ENCODE measurements around the gene FERD3L.

FERD3L gene

DNA sequence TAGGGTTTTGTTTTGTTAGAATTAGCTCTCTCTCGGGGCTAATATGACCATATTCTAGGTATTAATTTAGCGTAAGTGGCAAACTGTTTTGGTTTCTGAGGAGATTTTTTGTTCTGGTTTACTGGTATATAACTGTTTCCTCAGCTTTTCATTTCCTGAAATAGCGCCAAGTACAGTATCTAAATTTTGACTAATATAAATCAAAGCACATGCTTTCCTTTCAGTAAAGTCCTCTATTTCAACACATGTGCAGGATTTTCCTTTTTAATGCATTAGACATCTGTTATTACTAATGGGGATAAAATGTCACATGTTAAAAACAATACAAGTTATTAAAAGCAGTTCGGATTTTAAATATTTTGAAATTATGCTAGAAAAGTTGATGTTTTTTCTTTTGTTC is 11.3 kb downstream of the FERD3L start:
- H3K27me3 ChIP-seq (ENCODE audit: control insufficient read depth, insufficient read depth, low read length) = no peaks in the 10 kb centered on the region
- H3K4me1 ChIP-seq (ENCODE audit: control insufficient read depth, insufficient read depth, low read length) = no peaks in the 10 kb centered on the region
- H3K4me3 ChIP-seq (ENCODE audit: low read depth, low read length) = no peak overlapping the region
- H3K36me3 ChIP-seq (ENCODE audit: control insufficient read depth, insufficient read depth, low read length) = no peaks in the 10 kb centered on the region
- H3K9ac ChIP-seq (ENCODE audit: low read depth, low read length) = no peak overlapping the region
- no peaks in the 10 kb centered on the region for H3K9me3 ChIP-seq (ENCODE audit: control insufficient read depth, insufficient read depth, low read length)

DNA sequence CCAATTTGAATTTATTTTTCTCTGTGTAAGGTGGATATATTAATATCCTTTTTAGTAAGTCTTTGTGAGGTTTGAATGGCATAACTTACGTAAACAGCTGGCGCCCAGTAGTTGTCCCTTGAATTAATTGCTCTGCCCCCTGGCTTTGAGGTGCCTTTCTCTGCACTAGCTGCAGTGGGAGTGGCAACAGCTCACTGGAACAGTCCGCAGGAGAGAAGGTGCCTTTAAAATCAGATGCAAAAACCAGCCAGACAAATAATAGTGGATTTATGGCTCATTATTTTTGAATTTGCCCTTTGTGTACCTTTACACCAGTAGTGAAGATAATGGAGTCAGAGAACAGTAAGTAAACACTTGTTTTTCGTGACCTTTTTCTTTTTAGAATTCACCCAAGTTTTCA is 11.8 kb downstream of the FERD3L start:
- Histone ChIP-seq H3K27me3 (ENCODE audit: control insufficient read depth, insufficient read depth, low read length) (no peaks in the 10 kb centered on the region), H3K36me3 (ENCODE audit: control insufficient read depth, insufficient read depth, low read length) (no peaks in the 10 kb centered on the region), H3K9ac (ENCODE audit: low read depth, low read length) (no peak overlapping the region), H3K4me3 (ENCODE audit: low read depth, low read length) (no peak overlapping the region), H3K9me3 (ENCODE audit: control insufficient read depth, insufficient read depth, low read length) (no peaks in the 10 kb centered on the region), H3K4me1 (ENCODE audit: control insufficient read depth, insufficient read depth, low read length) (no peaks in the 10 kb centered on the region)

DNA sequence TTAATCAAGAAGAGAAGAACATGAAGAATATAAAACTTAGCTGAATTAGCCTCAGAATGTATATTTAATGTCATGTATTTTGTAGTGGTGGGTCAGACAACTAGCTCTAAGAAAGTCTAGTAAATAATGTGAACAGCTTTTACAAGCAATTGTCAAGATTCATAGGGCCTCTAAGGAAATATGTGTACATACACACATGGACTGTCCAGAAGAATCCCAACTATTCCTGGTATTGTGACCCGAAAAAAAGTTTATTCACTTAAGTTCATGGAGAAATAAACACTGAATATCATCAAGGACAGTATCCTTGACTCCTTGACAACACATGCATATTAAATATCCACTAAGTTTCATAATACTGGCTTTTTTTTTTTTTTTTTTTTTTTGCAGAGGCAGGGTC is 16.4 kb downstream of the FERD3L start:
- no peaks in the 10 kb centered on the region for H3K27me3 ChIP-seq (ENCODE audit: control insufficient read depth, insufficient read depth, low read length)
- no peaks in the 10 kb centered on the region for H3K4me1 ChIP-seq (ENCODE audit: control insufficient read depth, insufficient read depth, low read length)
- no peaks in the 10 kb centered on the region for H3K36me3 ChIP-seq (ENCODE audit: control insufficient read depth, insufficient read depth, low read length)
- H3K9ac ChIP-seq (ENCODE audit: low read depth, low read length) = no peak overlapping the region
- no peaks in the 10 kb centered on the region for H3K9me3 ChIP-seq (ENCODE audit: control insufficient read depth, insufficient read depth, low read length)
- H3K4me3 ChIP-seq (ENCODE audit: low read depth, low read length) = no peak overlapping the region

DNA sequence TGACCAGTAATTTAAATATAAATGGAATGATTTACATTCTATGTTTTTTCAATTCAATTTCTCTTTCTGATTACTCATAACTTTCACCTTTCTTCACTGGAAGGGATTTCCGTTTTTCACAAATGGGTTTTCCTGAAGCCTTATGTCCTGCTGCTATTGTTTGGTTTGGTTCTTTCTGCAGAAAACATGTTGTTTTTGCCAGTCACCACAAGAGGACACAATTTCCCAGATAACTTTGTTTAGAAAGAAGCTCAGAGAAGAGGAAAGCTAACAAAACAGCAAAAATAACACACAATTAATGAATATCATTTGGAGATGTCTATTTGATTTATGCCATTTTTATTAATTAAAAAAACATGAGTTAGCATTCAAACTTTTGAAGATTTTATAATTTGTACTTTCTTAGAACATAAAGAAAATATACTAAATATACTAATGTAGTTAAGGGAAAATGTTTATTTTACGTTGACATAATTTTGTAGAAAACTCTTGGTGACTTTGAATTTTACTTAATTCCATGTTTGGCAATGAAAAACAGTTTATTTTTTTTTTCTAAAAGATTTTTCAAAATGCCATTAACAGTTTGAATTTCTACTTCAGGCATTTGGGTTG is 23.1 kb downstream of the FERD3L start:
- Histone ChIP-seq H3K27me3 (ENCODE audit: control insufficient read depth, insufficient read depth, low read length) (peaks cover 48% of the 10 kb centered on the region), H3K9me3 (ENCODE audit: control insufficient read depth, insufficient read depth, low read length) (no peaks in the 10 kb centered on the region), H3K36me3 (ENCODE audit: control insufficient read depth, insufficient read depth, low read length) (no peaks in the 10 kb centered on the region), H3K9ac (ENCODE audit: low read depth, low read length) (no peak overlapping the region), H3K4me3 (ENCODE audit: low read depth, low read length) (no peak overlapping the region), H3K4me1 (ENCODE audit: control insufficient read depth, insufficient read depth, low read length) (peaks cover 16% of the 10 kb centered on the region)

DNA sequence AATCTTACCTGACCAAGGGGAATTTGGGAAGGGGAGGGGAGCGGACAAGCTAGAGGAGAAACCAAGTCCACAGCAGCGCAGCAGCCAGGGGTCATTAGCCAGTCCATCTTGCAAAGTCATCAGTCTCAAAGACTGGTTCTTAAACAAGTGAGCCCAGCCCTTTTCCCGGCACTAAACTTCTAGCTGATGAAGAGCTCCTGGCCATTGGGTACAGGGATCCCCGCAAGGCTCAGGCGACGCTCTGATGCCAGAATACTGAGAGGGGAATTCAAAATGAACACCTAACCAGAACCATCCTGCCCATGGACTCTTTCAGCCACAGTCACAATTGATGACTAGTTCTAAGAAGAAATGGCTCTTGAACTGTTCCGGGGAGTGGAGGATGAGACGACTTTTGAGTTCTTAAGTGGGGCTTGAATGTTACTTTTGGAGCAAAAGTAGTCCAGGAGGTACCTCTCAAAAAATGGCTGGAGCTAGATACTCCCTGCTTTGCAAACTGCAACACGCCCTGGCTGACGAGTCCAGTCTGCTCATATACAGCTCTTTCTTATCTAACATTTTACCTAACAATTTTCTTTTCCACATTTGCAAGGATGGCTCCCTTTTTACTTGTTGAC is 25.2 kb downstream of the FERD3L start:
- peaks cover 66% of the 10 kb centered on the region for H3K27me3 ChIP-seq (ENCODE audit: control insufficient read depth, insufficient read depth, low read length)
- H3K9ac ChIP-seq (ENCODE audit: low read depth, low read length) = no peak overlapping the region
- no peaks in the 10 kb centered on the region for H3K36me3 ChIP-seq (ENCODE audit: control insufficient read depth, insufficient read depth, low read length)
- no peaks in the 10 kb centered on the region for H3K9me3 ChIP-seq (ENCODE audit: control insufficient read depth, insufficient read depth, low read length)
- H3K4me3 ChIP-seq (ENCODE audit: low read depth, low read length) = peak overlapping the region; percentile 12
- peaks cover 16% of the 10 kb centered on the region for H3K4me1 ChIP-seq (ENCODE audit: control insufficient read depth, insufficient read depth, low read length)

DNA sequence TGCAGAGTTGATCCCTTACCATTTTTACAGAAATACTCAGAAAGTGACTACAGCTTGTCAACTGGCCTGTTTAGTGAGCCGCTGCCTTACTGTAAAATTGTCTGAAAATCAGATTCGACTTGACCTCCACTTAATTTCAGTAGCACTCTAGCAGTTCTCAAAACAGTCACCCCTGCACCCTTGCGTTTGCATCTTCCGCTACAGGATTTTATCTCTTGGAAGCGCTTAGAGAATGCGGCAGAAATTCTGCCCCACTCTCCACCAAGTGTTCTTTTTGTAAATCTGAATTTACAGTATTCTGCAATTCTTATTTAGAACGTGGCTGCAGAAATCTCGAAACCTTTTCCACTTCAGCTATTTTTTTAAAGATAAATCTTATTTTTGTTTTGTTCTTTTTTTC is 25.8 kb downstream of the FERD3L start:
- Histone ChIP-seq H3K9ac (ENCODE audit: low read depth, low read length) (no peak overlapping the region), H3K36me3 (ENCODE audit: control insufficient read depth, insufficient read depth, low read length) (no peaks in the 10 kb centered on the region), H3K9me3 (ENCODE audit: control insufficient read depth, insufficient read depth, low read length) (no peaks in the 10 kb centered on the region), H3K27me3 (ENCODE audit: control insufficient read depth, insufficient read depth, low read length) (peaks cover 72% of the 10 kb centered on the region), H3K4me1 (ENCODE audit: control insufficient read depth, insufficient read depth, low read length) (peaks cover 16% of the 10 kb centered on the region), H3K4me3 (ENCODE audit: low read depth, low read length) (peak overlapping the region; percentile 12)

DNA sequence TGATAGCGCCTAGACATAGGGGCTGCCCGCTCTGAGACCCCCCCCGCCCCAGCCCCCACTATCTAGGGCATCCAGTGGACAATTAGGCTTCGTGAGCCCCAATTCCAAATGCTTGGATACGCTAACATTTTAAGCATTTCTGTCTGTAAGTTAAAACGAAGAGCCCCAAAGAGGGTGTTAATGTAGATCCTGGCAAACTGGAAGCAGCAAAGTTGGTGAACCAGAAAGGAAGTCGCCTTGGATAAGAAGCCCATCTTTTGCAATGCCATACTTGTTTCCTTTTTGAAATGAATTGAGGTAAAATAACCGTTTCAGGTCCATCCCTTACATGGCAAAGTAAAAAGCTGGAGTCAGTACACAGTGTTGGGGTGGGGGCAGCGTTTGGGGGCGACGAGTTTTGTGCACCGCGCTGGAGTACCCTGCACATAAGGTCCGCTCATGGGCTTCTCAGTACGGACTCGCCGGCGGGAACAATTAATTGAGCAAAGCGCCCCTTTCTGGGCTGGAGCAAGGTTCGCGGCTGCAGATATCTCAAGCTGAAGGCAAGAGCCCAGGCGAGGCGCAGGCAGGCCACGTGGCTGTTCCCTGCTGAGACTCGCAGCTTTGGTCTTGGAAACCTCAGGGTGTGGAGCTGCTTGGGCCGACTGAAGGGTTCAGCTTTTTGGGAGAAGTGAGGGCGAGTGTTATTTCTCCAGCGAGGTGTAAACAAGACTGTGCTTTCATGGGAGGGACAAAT is 26.4 kb downstream of the FERD3L start:
- Histone ChIP-seq H3K36me3 (ENCODE audit: control insufficient read depth, insufficient read depth, low read length) (no peaks in the 10 kb centered on the region), H3K27me3 (ENCODE audit: control insufficient read depth, insufficient read depth, low read length) (peaks cover 78% of the 10 kb centered on the region), H3K9ac (ENCODE audit: low read depth, low read length) (no peak overlapping the region), H3K4me3 (ENCODE audit: low read depth, low read length) (peak overlapping the region; percentile 50), H3K4me1 (ENCODE audit: control insufficient read depth, insufficient read depth, low read length) (peaks cover 16% of the 10 kb centered on the region), H3K9me3 (ENCODE audit: control insufficient read depth, insufficient read depth, low read length) (no peaks in the 10 kb centered on the region)

DNA sequence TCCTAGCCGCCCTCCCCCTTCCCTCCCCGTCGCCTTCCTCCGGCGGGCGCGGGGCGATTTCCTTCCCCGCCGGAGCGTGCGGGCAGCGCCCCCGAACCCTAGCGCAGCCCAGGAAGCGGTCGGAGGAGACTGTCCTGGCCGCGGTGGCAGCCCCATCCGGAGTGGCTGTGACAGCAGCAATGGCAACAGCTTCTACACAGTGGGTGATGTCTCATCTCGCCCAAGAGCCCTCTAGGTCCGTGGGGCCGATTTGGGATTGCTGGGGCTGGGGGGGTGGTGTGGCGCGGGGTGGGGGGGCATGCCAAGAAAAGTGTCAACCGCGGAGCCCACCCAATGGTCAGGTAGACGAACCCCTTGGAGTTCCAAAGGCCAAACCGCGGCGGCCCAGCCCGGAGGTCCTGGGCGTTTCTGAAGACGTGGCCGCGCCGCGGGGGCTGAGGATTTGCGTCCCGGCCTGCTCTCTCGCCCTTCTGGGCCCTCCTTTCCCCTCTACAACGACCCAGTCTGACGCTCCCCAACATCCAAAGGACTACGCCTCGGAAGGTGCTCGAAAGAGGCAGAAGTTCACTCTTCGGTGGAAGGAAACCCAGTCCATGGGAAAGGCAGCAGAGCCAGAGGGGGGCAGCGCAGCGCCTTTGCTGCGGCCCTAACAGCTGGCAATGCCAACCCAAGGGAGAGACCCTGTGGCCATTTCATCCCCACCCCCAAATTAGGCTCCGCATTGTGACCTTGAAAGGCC is 27.2 kb downstream of the FERD3L start:
- Histone ChIP-seq H3K36me3 (ENCODE audit: control insufficient read depth, insufficient read depth, low read length) (no peaks in the 10 kb centered on the region), H3K9me3 (ENCODE audit: control insufficient read depth, insufficient read depth, low read length) (no peaks in the 10 kb centered on the region), H3K9ac (ENCODE audit: low read depth, low read length) (no peak overlapping the region), H3K4me1 (ENCODE audit: control insufficient read depth, insufficient read depth, low read length) (peaks cover 16% of the 10 kb centered on the region), H3K27me3 (ENCODE audit: control insufficient read depth, insufficient read depth, low read length) (peaks cover 86% of the 10 kb centered on the region), H3K4me3 (ENCODE audit: low read depth, low read length) (peak overlapping the region; percentile 50)

DNA sequence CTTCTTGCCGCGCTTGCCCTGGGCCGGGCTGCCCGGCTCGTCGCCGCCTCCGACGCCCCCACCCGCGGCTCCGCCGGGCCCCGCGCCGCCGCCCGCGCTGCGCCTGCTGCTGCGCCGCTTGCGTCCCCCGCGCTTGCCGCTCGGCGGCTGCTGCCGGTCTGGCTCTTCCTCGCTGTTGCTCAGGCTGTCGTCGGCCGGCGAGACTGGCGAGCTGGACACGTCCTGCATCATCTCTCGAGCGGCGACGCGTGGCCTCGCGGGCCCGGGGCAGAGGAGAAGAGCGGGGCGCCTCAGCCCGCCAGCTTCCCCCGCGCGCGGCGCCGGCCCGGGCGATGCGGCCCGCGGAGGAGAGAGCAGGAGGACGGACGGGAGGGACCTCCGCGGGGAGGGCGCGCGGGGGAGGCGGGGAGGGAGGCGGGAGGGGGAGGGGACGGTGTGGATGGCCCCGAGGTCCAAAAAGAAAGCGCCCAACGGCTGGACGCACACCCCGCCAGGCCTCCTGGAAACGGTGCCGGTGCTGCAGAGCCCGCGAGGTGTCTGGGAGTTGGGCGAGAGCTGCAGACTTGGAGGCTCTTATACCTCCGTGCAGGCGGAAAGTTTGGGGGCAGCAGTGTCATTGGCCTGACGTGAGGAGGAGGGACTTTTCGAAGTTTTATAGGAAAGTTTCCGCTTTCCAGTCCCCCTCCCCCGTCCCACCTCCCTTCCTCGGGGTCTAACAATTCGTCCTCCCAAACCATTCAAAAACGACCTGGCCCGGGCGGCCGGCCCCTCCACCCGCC is 27.9 kb downstream of the FERD3L start, which contains the start of gene TWIST1:
Gene TWIST1, minus strand, starts transcription at position 546 of the 779 bp plus-strand sequence. Its CDS starts 315 bp downstream, at position 231.
- Histone ChIP-seq H3K4me1 (ENCODE audit: control insufficient read depth, insufficient read depth, low read length) (peaks cover 11% of the 10 kb centered on the region), H3K36me3 (ENCODE audit: control insufficient read depth, insufficient read depth, low read length) (no peaks in the 10 kb centered on the region), H3K9me3 (ENCODE audit: control insufficient read depth, insufficient read depth, low read length) (no peaks in the 10 kb centered on the region), H3K9ac (ENCODE audit: low read depth, low read length) (peak within 1 kb of the TSS; percentile 8), H3K4me3 (ENCODE audit: low read depth, low read length) (peak within 1 kb of the TSS; percentile 58), H3K27me3 (ENCODE audit: control insufficient read depth, insufficient read depth, low read length) (peaks cover 92% of the 10 kb centered on the region)

DNA sequence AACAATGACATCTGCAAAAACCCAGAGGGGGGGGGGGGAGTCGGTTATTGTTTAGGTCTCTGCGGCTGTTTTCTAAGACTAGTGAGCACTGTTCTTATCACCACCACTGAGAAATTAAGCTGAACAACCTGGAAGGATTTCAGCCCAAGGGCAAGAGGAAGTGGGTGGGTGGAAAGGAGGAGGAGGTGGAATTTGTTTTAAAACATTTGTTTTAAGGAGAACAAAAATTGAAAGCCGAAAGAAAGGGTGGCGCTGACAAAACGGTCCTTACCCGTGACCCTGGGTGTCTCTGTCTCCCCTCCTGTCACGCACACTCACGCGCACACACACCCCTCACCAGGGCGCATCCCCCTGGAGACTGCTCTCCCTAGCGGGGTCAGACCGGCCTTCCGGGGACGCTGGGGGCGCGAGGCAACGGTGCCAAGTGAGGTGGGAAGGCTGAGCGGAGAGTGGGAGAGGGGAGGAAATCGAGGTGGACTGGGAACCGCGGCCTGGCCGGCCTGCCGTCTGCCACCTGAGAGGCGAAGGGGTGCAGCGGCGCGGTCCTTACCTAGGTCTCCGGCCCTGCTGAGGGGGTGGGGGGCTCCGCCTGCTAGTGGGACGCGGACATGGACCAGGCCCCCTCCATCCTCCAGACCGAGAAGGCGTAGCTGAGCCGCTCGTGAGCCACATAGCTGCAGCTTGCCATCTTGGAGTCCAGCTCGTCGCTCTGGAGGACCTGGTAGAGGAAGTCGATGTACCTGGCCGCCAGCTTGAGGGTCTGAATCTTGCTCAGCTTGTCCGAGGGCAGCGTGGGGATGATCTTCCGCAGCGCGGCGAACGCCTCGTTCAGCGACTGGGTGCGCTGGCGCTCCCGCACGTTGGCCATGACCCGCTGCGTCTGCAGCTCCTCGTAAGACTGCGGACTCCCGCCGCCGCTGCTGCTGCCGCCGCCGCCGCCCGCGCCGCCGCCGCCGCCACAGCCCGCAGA is 28.8 kb downstream of the FERD3L start:
- no peaks in the 10 kb centered on the region for H3K36me3 ChIP-seq (ENCODE audit: control insufficient read depth, insufficient read depth, low read length)
- H3K4me3 ChIP-seq (ENCODE audit: low read depth, low read length) = peak overlapping the region; percentile 58
- peaks cover 93% of the 10 kb centered on the region for H3K27me3 ChIP-seq (ENCODE audit: control insufficient read depth, insufficient read depth, low read length)
- peak overlapping the region; percentile 8 for H3K9ac ChIP-seq (ENCODE audit: low read depth, low read length)
- no peaks in the 10 kb centered on the region for H3K9me3 ChIP-seq (ENCODE audit: control insufficient read depth, insufficient read depth, low read length)
- H3K4me1 ChIP-seq (ENCODE audit: control insufficient read depth, insufficient read depth, low read length) = peaks cover 11% of the 10 kb centered on the region
